ENCODE measurements around the gene PDZD2.

PDZD2 gene

GRCh38 chr5:31895199-31895820 is 256.4 kb downstream of the PDZD2 start:
- ATAC-seq (ENCODE audit: low read depth) (no peak), DNase-seq (ENCODE audit: low spot score) (no peak)
- Histone ChIP-seq H3K27ac (ENCODE audit: poor library complexity, severe bottlenecking) (no peak overlapping the region), H3K36me3 (ENCODE audit: low read depth) (no peaks in the 10 kb centered on the region), H3K4me3 (ENCODE audit: severe bottlenecking) (no peak overlapping the region), H3K4me1 (ENCODE audit: insufficient read depth, poor library complexity, severe bottlenecking) (no peaks in the 10 kb centered on the region), H3K9me3 (ENCODE audit: severe bottlenecking) (no peaks in the 10 kb centered on the region), H3K27me3 (ENCODE audit: insufficient read depth, poor library complexity, severe bottlenecking) (no peaks in the 10 kb centered on the region)
- TF ChIP-seq, protein P1, sequence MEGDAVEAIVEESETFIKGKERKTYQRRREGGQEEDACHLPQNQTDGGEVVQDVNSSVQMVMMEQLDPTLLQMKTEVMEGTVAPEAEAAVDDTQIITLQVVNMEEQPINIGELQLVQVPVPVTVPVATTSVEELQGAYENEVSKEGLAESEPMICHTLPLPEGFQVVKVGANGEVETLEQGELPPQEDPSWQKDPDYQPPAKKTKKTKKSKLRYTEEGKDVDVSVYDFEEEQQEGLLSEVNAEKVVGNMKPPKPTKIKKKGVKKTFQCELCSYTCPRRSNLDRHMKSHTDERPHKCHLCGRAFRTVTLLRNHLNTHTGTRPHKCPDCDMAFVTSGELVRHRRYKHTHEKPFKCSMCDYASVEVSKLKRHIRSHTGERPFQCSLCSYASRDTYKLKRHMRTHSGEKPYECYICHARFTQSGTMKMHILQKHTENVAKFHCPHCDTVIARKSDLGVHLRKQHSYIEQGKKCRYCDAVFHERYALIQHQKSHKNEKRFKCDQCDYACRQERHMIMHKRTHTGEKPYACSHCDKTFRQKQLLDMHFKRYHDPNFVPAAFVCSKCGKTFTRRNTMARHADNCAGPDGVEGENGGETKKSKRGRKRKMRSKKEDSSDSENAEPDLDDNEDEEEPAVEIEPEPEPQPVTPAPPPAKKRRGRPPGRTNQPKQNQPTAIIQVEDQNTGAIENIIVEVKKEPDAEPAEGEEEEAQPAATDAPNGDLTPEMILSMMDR (IDR thresholded peaks at IDR 0.05; ENCODE audit: poor library complexity, severe bottlenecking), result no peak

GRCh38 chr5:31898036-31898632 is 259.2 kb downstream of the PDZD2 start:
- DNase-seq (ENCODE audit: low spot score), result no peak
- Histone ChIP-seq H3K4me3 (ENCODE audit: severe bottlenecking) (no peak overlapping the region), H3K27ac (ENCODE audit: poor library complexity, severe bottlenecking) (no peak overlapping the region), H3K9me3 (ENCODE audit: severe bottlenecking) (no peaks in the 10 kb centered on the region), H3K4me1 (ENCODE audit: insufficient read depth, poor library complexity, severe bottlenecking) (peaks cover 5% of the 10 kb centered on the region), H3K36me3 (ENCODE audit: low read depth) (no peaks in the 10 kb centered on the region), H3K27me3 (ENCODE audit: insufficient read depth, poor library complexity, severe bottlenecking) (no peaks in the 10 kb centered on the region)
- ATAC-seq (ENCODE audit: low read depth), result no peak
- TF ChIP-seq, protein P1 (IDR thresholded peaks at IDR 0.05; ENCODE audit: poor library complexity, severe bottlenecking), result no peak

DNA sequence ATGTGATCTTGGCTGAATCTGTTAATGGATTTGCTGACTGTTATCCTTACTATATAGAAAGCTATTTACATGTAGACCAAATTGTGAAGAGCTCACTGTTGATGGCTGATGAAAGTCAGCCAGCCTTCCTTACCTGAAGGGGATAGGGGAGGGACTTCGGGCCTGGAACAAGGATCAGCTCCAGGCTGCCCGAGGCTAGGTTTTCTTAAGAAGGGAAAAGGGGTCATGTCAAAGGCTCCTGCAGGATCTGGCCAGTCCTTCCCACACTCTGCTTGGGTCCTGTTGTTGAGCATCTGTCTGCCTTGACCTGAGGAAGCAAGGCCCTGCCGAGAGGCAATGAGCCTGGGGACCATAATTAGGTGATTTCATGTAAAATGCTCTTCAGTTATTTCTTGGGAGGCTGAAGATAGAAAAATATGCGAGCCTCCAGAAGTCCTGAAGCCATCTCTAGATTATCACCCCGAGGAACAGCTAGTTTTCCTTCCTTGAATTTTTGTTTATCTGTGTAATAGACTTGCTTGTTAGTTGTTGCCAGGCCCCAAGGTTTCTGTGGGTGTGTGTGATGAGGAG is 261.4 kb downstream of the PDZD2 start:
- Histone ChIP-seq H3K9me3 (ENCODE audit: severe bottlenecking) (no peaks in the 10 kb centered on the region), H3K4me1 (ENCODE audit: insufficient read depth, poor library complexity, severe bottlenecking) (peaks cover 5% of the 10 kb centered on the region), H3K27me3 (ENCODE audit: insufficient read depth, poor library complexity, severe bottlenecking) (no peaks in the 10 kb centered on the region), H3K27ac (ENCODE audit: poor library complexity, severe bottlenecking) (no peak overlapping the region), H3K4me3 (ENCODE audit: severe bottlenecking) (no peak overlapping the region), H3K36me3 (ENCODE audit: low read depth) (no peaks in the 10 kb centered on the region)
- DNase-seq (ENCODE audit: low spot score) (no peak), ATAC-seq (ENCODE audit: low read depth) (no peak)
- TF ChIP-seq, protein P1 (IDR thresholded peaks at IDR 0.05; ENCODE audit: poor library complexity, severe bottlenecking), result no peak

DNA sequence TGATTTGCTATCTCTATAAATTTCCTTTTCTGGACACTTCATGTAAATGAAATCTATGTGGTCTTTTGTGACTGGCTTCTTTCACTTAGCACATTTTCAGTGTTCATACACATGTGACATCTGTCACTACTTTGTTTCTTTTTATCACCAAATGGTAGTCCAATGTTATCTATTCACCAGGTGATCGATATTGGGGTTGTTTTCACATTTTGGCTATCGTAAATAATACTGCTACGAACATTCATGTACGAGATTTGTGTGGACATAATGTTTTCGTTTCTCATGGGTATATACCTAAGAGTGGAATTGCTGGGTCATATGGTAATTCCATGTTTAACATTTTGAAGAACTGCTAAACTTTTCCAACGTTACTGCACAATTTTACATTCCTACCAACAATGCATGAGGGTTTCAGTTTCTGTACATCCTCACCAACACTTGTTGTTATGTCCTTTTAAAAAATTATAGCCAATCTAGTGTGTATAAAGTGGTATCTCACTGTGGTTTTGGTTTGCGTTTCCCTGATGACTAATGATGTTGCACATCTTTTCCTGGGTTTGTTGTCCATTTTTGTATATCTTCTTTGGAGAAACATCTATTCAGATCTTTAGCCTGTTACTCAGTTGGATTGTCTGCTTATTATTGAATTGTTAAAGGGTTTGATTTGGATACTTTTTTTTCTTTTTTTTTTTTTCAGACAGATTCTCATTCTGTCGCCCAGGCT is 263.0 kb downstream of the PDZD2 start:
- no peak for DNase-seq (ENCODE audit: low spot score)
- Histone ChIP-seq H3K27ac (ENCODE audit: poor library complexity, severe bottlenecking) (no peak overlapping the region), H3K36me3 (ENCODE audit: low read depth) (no peaks in the 10 kb centered on the region), H3K4me3 (ENCODE audit: severe bottlenecking) (no peak overlapping the region), H3K27me3 (ENCODE audit: insufficient read depth, poor library complexity, severe bottlenecking) (no peaks in the 10 kb centered on the region), H3K4me1 (ENCODE audit: insufficient read depth, poor library complexity, severe bottlenecking) (peaks cover 5% of the 10 kb centered on the region), H3K9me3 (ENCODE audit: severe bottlenecking) (no peaks in the 10 kb centered on the region)
- TF ChIP-seq, protein P1 (IDR thresholded peaks at IDR 0.05; ENCODE audit: poor library complexity, severe bottlenecking), result no peak
- no peak for ATAC-seq (ENCODE audit: low read depth)

All from RWPE2 (cell line).